Activated T-cell treated with anti-CD3 and anti-CD28 coated beads for 48 hours (primary cell): ENCODE data around the gene DOCK2.
"Not testable (repeated sequence)": the region's sequence is repeated elsewhere in the genome, so short reads cannot be mapped to it uniquely, and the experiment has no call there.

Source experiments
- DNase-seq: peaks from one replicate; pipeline ENCODE4 v3.0.0-alpha.2; 2020; ENCODE audit warnings: low read depth

The DOCK2 gene

DNA sequence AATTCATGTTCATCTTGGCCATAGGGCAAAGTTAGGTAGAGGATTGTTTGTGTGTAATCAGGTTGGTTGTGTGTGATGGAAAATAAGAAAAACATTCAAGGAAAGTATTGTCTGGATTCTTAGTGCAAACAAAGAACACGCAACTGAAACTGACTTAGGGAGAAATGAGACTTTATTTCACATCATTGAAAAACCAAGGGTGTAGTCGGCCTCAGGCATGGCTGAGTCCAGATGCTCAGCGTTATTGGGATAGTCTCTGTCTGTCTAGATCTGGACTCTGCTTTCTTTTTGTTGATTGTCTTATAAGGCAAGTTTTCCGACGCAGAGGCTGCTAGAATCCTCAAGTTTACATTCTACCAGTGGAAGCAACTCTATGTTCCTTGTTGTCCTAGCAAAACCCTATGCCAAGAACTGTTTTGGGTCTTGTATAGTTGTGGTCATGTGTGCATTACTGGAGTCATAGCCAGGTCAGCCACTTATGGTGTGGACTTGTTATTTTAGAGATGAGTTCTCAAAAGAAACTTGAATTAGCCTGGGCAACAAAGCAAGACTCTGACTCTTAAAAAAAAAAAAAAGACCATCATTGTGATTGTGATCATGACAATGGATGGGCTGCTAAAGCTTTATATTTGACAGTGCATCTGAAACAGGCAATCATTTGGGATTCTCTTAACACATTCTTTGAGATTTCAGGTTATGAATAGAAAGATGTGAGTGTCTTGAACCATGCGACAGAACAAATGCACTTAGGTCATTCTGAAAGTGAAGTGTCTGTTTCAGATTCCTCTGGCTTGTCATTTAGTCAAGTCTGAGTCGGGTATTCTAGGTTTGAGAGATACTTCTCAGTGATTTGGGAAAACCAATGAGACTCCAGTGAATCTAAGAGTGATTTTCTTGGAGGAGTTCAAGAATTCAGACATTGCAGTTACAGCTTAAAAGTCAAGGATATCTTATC is 82.6 kb downstream of the DOCK2 start:
- DNase-seq: no peak

GRCh38 chr5:169721771-169722170 is 84.7 kb downstream of the DOCK2 start:
- DNase-seq: no peak

- DNase-seq: no peak
Measured at GRCh38 chr5:169723103-169723831, 86.2 kb downstream of the DOCK2 start.

- DNase-seq: no peak
Measured at GRCh38 chr5:169724303-169725087, 87.4 kb downstream of the DOCK2 start.

DNA sequence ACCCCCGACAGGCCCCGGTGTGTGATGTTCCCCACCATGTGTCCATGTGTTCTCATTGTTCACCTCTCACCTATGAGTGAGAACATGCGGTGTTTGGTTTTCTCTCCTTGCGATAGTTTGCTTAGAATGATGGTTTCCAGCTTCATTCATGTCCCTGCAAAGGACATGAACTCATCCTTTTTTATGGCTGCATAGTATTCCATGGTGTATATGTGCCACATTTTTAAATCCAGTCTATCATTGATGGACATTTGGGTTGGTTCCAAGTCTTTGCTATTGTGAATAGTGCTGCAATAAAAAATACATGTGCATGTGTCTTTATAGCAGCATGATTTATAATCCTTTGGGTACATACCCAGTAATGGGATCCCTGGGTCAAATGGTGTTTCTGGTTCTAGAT is 88.6 kb downstream of the DOCK2 start:
- not testable (repeated sequence) for DNase-seq

- no peak for DNase-seq
Measured at GRCh38 chr5:169728418-169728817, 91.3 kb downstream of the DOCK2 start.

DNA sequence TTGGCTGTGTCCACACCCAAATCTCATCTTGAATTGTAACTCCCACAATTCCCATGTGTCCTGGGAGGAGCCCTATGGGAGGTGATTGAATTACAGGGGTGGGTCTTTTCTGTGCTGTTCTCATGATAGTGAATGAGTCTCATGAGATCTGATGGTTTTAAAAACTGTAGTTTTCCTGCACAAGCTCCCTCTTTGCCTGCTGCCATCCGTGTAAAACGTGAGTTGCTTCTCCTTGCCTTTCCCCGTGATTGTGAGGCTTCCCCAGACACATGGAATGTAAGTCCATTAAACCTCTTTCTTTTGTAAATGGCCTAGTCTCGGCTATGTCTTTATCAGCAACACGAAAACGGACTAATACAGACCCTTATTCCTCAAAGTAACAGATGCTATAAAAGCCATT is 94.1 kb downstream of the DOCK2 start:
- no peak for DNase-seq

DNA sequence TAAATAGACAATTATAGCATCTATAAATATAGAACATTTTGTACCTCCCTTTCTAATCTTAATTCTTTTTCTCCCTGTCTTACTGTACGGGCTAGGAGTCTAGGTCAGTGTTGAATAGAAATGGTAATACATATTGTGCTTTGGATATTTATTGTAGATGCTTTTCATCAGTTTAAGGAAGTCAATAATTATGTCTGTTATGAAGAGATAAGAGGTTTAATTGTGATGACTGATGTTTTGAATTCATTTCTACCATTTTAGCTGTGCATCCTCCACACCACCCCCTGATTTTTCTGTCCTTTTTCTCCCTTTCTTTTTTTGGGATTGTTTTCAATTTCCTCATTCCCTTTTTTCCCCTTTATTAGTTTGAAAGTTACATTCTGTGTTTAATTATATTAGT is 95.8 kb downstream of the DOCK2 start:
- DNase-seq: no peak

DNA sequence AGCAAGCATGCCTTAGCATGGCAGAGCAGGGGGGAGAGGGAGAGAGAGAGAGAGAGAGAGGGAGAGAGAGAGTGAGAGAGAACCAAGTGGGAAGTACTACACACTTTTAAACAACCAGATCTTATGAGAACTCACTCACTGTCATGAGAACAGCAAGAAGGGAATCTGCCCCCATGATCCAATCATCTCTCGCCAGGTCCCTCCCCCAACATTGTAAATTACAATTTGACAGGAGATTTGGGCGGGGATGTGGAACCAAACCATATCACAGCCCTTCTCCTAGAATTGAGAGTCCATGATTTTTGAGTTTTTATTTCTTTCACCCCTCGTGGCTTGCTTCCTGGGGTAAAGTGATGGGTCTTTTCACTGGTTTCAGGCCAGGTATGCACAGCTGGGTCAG is 98.8 kb downstream of the DOCK2 start:
- DNase-seq: no peak

DNA sequence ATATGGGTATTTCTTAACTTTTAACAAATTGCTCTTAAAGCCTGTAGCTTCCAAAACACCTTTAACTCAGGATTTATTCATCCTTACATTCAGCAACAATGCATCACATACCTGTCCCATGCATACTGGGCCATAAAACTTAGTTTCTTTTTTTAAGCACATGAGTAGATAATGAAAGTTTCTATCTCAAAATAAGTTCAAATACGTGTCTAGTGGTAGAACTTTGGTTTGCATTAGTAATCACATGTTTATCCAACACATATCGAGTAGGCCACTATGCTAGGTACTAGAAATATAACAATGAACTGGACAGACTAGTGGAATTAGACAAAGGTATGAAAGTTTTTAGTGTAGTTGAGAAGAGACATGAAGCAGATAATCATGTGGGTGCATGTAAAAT is 99.6 kb downstream of the DOCK2 start:
- DNase-seq: no peak

- DNase-seq: no peak
Measured at GRCh38 chr5:169740435-169740834, 103.4 kb downstream of the DOCK2 start.

DNA sequence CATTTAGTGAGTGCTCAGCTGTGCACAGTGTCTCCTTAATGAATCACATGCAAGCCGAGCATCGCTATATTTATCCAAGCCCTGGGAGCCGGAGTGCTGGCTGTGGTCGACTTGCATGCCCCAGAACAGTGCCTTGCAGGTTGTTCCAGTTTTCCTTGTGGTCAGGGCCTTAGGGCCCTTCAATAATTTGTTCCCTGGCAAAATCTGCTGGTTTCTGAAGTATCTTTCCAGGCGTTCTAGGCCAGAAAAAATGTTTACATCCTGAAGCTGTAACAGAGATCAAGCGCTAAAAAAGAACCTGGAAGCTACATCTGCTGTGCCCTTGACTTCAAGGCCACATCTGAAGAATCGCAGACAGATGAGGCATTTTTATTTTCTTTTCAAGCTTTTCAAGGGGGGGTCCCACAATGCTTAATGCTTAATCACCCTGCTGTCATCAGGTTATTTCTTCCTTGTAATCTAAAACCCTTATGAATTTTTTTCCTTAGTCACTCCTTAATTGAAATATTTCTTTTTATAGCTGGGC is 105.8 kb downstream of the DOCK2 start:
- DNase-seq: no peak

GRCh38 chr5:169744336-169744735 is 107.3 kb downstream of the DOCK2 start:
- no peak for DNase-seq

DNA sequence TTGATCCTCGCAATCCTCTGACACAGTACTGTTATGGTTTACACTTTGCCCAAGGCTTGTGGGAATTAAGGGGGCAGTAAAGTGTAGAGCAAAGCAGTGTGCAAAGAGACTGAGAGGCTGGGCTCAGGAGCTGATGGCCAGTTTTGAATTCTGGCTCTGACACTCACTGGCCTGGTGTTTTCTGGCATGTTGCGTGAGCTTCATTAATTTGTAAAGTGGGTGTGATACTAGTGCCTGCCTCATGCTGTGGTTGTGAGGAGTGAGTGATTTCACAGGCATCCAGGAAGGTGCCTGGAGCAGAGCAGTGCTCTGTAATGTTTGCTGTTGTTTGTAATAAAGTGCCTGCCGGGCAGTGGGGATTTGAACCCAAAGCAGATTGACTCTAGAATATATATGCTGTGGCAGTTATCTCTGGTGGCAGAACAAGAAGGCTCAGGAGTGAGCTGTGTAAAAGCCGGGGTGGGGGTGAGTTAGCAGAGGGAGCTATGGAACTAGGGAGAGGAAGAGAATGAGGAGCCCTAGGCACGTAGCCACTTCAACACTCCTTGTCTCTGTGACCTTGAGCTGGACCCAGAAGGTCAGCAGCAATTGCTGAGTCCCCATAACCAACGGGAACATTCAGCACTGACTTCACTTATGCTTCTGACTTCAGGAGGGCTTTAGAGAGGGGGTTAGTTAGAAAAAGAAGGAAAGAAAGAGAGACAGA is 108.5 kb downstream of the DOCK2 start:
- DNase-seq: no peak

- no peak for DNase-seq
Measured at GRCh38 chr5:169746147-169746694, 109.1 kb downstream of the DOCK2 start.

DNA sequence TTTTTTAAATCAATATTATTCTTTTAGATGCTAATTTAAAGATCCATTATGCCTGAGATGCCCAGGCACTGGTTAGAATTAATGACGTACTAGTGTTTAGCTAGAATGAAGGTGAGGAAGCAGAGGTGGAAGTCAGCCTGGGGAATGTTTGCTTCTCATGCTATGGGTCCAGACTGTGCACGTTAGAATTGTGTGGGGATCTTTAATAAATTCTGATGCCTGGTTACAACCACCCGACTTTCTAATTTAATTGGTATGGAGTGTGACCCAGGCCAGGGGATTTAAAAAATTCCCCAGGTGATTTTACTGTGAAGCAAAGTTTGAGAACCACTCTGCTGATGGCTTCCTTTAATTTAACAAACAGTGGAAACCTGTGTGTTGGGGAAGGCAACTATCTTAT is 111.1 kb downstream of the DOCK2 start:
- DNase-seq: no peak

GRCh38 chr5:169749295-169749694 is 112.2 kb downstream of the DOCK2 start:
- no peak for DNase-seq

DNA sequence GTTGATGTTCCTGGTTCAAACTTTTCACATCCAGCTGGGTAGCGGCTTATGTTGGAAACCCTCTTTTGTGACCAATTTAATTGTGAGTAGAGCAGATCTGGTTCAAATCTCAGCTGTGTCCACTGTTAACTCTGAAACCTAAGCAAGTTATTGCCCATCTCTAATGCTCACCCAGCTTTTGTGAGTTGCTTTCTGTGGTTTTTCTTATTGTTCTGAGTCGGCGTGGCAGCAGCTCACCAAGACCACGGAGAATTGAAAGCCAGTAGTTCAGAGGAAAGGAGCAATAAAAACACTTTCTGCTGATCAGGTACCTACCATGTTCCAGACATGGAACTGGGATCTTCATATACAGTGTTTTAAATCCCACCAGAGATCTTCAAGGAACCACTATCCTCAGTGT is 114.4 kb downstream of the DOCK2 start:
- DNase-seq: no peak

- not testable (repeated sequence) for DNase-seq
Measured at GRCh38 chr5:169752566-169752965, 115.5 kb downstream of the DOCK2 start.

DNA sequence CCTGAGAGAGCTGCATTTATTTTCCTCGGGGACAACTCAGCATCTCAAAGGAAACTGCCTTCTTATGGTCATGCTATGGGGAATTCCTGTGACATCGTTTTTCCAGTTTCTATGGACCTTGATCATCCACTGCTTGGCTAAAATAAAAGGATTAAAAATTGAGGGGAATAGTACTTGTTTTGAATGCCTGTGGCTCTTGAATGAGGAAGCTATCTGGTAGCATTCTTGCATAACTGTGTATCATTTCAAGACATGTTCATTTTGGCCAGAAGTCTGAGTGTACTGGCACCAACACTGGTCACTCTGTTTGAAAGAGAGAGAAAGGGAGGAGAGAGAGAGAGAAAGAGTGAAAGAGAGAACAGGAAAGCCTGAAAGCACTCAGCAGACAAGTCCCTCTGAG is 116.7 kb downstream of the DOCK2 start:
- no peak for DNase-seq

- DNase-seq: no peak
Measured at GRCh38 chr5:169754737-169755136, 117.7 kb downstream of the DOCK2 start.
